ENCODE results near the gene ITGA6.

The ITGA6 gene

GRCh38 chr2:172478353-172478752 lies 51.0 kb downstream of the ITGA6 start:
- no peak overlapping the region for H3K9ac ChIP-seq (ENCODE audit: low read length)
- no peaks in the 10 kb centered on the region for H3K4me1 ChIP-seq (ENCODE audit: control insufficient read depth, low read depth, low read length)
- peaks cover 85% of the 10 kb centered on the region for H3K36me3 ChIP-seq (ENCODE audit: control insufficient read depth, low read depth, low read length)
- no peak overlapping the region for H3K27ac ChIP-seq (ENCODE audit: low read length)
- H3K4me3 ChIP-seq (ENCODE audit: low read length) = no peak overlapping the region
- no peaks in the 10 kb centered on the region for H3K9me3 ChIP-seq (ENCODE audit: control insufficient read depth, low read depth, low read length)
- H3K27me3 ChIP-seq (ENCODE audit: control insufficient read depth, insufficient read depth, low read length) = no peaks in the 10 kb centered on the region

GRCh38 chr2:172480301-172481218 lies 53.2 kb downstream of the ITGA6 start:
- no peaks in the 10 kb centered on the region for H3K4me1 ChIP-seq (ENCODE audit: control insufficient read depth, low read depth, low read length)
- no peak overlapping the region for H3K4me3 ChIP-seq (ENCODE audit: low read length)
- no peaks in the 10 kb centered on the region for H3K27me3 ChIP-seq (ENCODE audit: control insufficient read depth, insufficient read depth, low read length)
- no peak overlapping the region for H3K9ac ChIP-seq (ENCODE audit: low read length)
- H3K27ac ChIP-seq (ENCODE audit: low read length) = no peak overlapping the region
- no peaks in the 10 kb centered on the region for H3K9me3 ChIP-seq (ENCODE audit: control insufficient read depth, low read depth, low read length)
- H3K36me3 ChIP-seq (ENCODE audit: control insufficient read depth, low read depth, low read length) = peaks cover 78% of the 10 kb centered on the region

- Histone ChIP-seq H3K9ac (ENCODE audit: low read length) (no peak overlapping the region), H3K27me3 (ENCODE audit: control insufficient read depth, insufficient read depth, low read length) (no peaks in the 10 kb centered on the region), H3K9me3 (ENCODE audit: control insufficient read depth, low read depth, low read length) (no peaks in the 10 kb centered on the region), H3K4me3 (ENCODE audit: low read length) (no peak overlapping the region), H3K4me1 (ENCODE audit: control insufficient read depth, low read depth, low read length) (no peaks in the 10 kb centered on the region), H3K36me3 (ENCODE audit: control insufficient read depth, low read depth, low read length) (peaks cover 75% of the 10 kb centered on the region), H3K27ac (ENCODE audit: low read length) (no peak overlapping the region)
These were observed 54.3 kb downstream of the ITGA6 start for GRCh38 chr2:172481507-172482262.

- no peak overlapping the region for H3K9ac ChIP-seq (ENCODE audit: low read length)
- no peaks in the 10 kb centered on the region for H3K27me3 ChIP-seq (ENCODE audit: control insufficient read depth, insufficient read depth, low read length)
- H3K27ac ChIP-seq (ENCODE audit: low read length) = no peak overlapping the region
- H3K4me1 ChIP-seq (ENCODE audit: control insufficient read depth, low read depth, low read length) = no peaks in the 10 kb centered on the region
- peaks cover 78% of the 10 kb centered on the region for H3K36me3 ChIP-seq (ENCODE audit: control insufficient read depth, low read depth, low read length)
- H3K9me3 ChIP-seq (ENCODE audit: control insufficient read depth, low read depth, low read length) = no peaks in the 10 kb centered on the region
- no peak overlapping the region for H3K4me3 ChIP-seq (ENCODE audit: low read length)
These were observed 56.9 kb downstream of the ITGA6 start for GRCh38 chr2:172484253-172484652.

GRCh38 chr2:172484706-172485105 lies 57.3 kb downstream of the ITGA6 start:
- Histone ChIP-seq H3K9me3 (ENCODE audit: control insufficient read depth, low read depth, low read length) (no peaks in the 10 kb centered on the region), H3K4me3 (ENCODE audit: low read length) (no peak overlapping the region), H3K27me3 (ENCODE audit: control insufficient read depth, insufficient read depth, low read length) (no peaks in the 10 kb centered on the region), H3K9ac (ENCODE audit: low read length) (no peak overlapping the region), H3K4me1 (ENCODE audit: control insufficient read depth, low read depth, low read length) (no peaks in the 10 kb centered on the region), H3K36me3 (ENCODE audit: control insufficient read depth, low read depth, low read length) (peaks cover 78% of the 10 kb centered on the region), H3K27ac (ENCODE audit: low read length) (no peak overlapping the region)

- H3K36me3 ChIP-seq (ENCODE audit: control insufficient read depth, low read depth, low read length) = peaks cover 87% of the 10 kb centered on the region
- H3K4me1 ChIP-seq (ENCODE audit: control insufficient read depth, low read depth, low read length) = no peaks in the 10 kb centered on the region
- H3K9ac ChIP-seq (ENCODE audit: low read length) = no peak overlapping the region
- no peaks in the 10 kb centered on the region for H3K9me3 ChIP-seq (ENCODE audit: control insufficient read depth, low read depth, low read length)
- no peak overlapping the region for H3K27ac ChIP-seq (ENCODE audit: low read length)
- H3K4me3 ChIP-seq (ENCODE audit: low read length) = no peak overlapping the region
- H3K27me3 ChIP-seq (ENCODE audit: control insufficient read depth, insufficient read depth, low read length) = no peaks in the 10 kb centered on the region
These were observed 61.2 kb downstream of the ITGA6 start for GRCh38 chr2:172488556-172488955.

GRCh38 chr2:172489681-172490080 lies 62.3 kb downstream of the ITGA6 start:
- peaks cover 92% of the 10 kb centered on the region for H3K36me3 ChIP-seq (ENCODE audit: control insufficient read depth, low read depth, low read length)
- H3K27me3 ChIP-seq (ENCODE audit: control insufficient read depth, insufficient read depth, low read length) = no peaks in the 10 kb centered on the region
- H3K4me3 ChIP-seq (ENCODE audit: low read length) = no peak overlapping the region
- H3K9me3 ChIP-seq (ENCODE audit: control insufficient read depth, low read depth, low read length) = no peaks in the 10 kb centered on the region
- H3K4me1 ChIP-seq (ENCODE audit: control insufficient read depth, low read depth, low read length) = no peaks in the 10 kb centered on the region
- no peak overlapping the region for H3K9ac ChIP-seq (ENCODE audit: low read length)
- H3K27ac ChIP-seq (ENCODE audit: low read length) = no peak overlapping the region

GRCh38 chr2:172496160-172496608 lies 68.8 kb downstream of the ITGA6 start:
- Histone ChIP-seq H3K27me3 (ENCODE audit: control insufficient read depth, insufficient read depth, low read length) (no peaks in the 10 kb centered on the region), H3K36me3 (ENCODE audit: control insufficient read depth, low read depth, low read length) (peaks cover 87% of the 10 kb centered on the region), H3K9ac (ENCODE audit: low read length) (no peak overlapping the region), H3K9me3 (ENCODE audit: control insufficient read depth, low read depth, low read length) (no peaks in the 10 kb centered on the region), H3K4me1 (ENCODE audit: control insufficient read depth, low read depth, low read length) (no peaks in the 10 kb centered on the region), H3K4me3 (ENCODE audit: low read length) (no peak overlapping the region), H3K27ac (ENCODE audit: low read length) (no peak overlapping the region)

GRCh38 chr2:172507199-172507598 lies 79.8 kb downstream of the ITGA6 start:
- Histone ChIP-seq H3K36me3 (ENCODE audit: control insufficient read depth, low read depth, low read length) (peaks cover 40% of the 10 kb centered on the region), H3K4me1 (ENCODE audit: control insufficient read depth, low read depth, low read length) (no peaks in the 10 kb centered on the region), H3K27ac (ENCODE audit: low read length) (no peak overlapping the region), H3K4me3 (ENCODE audit: low read length) (no peak overlapping the region), H3K27me3 (ENCODE audit: control insufficient read depth, insufficient read depth, low read length) (no peaks in the 10 kb centered on the region), H3K9ac (ENCODE audit: low read length) (no peak overlapping the region), H3K9me3 (ENCODE audit: control insufficient read depth, low read depth, low read length) (peaks cover 13% of the 10 kb centered on the region)

- H3K4me3 ChIP-seq (ENCODE audit: low read length) = no peak overlapping the region
- peaks cover 19% of the 10 kb centered on the region for H3K36me3 ChIP-seq (ENCODE audit: control insufficient read depth, low read depth, low read length)
- H3K27me3 ChIP-seq (ENCODE audit: control insufficient read depth, insufficient read depth, low read length) = no peaks in the 10 kb centered on the region
- peaks cover 8% of the 10 kb centered on the region for H3K4me1 ChIP-seq (ENCODE audit: control insufficient read depth, low read depth, low read length)
- no peak overlapping the region for H3K9ac ChIP-seq (ENCODE audit: low read length)
- H3K9me3 ChIP-seq (ENCODE audit: control insufficient read depth, low read depth, low read length) = peaks cover 19% of the 10 kb centered on the region
- no peak overlapping the region for H3K27ac ChIP-seq (ENCODE audit: low read length)
These were observed 82.7 kb downstream of the ITGA6 start for GRCh38 chr2:172510088-172510487.

- Histone ChIP-seq H3K27me3 (ENCODE audit: control insufficient read depth, insufficient read depth, low read length) (no peaks in the 10 kb centered on the region), H3K27ac (ENCODE audit: low read length) (no peak overlapping the region), H3K9ac (ENCODE audit: low read length) (no peak overlapping the region), H3K9me3 (ENCODE audit: control insufficient read depth, low read depth, low read length) (peaks cover 19% of the 10 kb centered on the region), H3K4me3 (ENCODE audit: low read length) (no peak overlapping the region), H3K4me1 (ENCODE audit: control insufficient read depth, low read depth, low read length) (peaks cover 8% of the 10 kb centered on the region), H3K36me3 (ENCODE audit: control insufficient read depth, low read depth, low read length) (peaks cover 14% of the 10 kb centered on the region)
These were observed 83.2 kb downstream of the ITGA6 start for GRCh38 chr2:172510548-172510947.
